Measurements from ENCODE around the gene BRMS1. TPM values are rescaled to one million over a fixed set of nuclear protein-coding genes. Genes with fewer than 3 reads are reported as not detected.

Gene BRMS1
- polyA plus RNA-seq, 1 donor (not counting 4 experiments of a cell fraction or from before 2014, with no cell fraction given) = 61.4 TPM

DNA sequence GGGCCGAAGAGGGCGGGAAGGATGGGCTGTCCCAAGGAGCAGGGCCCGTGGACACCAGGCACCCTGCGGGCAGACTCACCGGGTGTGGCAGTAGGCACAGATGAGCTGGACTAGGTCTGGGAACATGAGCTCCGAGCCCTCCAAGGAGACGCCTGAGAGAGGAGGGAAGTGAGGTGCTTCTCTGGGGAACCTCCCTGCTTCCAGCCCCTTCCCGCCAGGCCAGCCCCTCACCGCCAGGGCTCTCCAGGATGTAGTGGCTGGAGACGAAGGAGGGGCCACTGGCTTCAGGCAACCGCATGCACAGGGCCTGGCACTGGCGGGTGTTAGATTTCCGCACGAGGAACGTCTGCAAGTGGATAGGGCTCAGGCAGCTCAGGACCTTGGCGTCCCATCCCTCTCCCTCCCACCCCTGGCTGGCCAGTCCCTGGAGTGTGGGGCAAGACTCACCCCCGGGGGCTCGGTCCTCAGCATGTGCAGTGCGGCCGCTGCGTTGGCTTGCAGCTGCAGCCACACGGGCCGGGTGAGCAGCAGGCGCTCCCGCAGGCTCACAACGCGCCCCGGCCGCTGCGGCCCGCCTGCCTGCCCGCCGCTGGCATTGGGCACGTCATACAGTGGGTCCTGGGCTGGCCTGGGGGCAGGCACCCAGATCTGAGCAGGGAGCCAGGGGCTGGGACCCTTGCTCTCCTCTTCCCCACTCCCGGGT is 9.2 kb downstream of the BRMS1 start:
- Histone ChIP-seq H3K27me3 (ENCODE audit: control insufficient read depth, extremely low read depth, insufficient read depth, low read length) (no peaks in the 10 kb centered on the region), H3K9ac (ENCODE audit: control insufficient read depth, extremely low read depth, insufficient read depth, low read length) (peak overlapping the region; percentile 85), H3K9me1 (ENCODE audit: control insufficient read depth, extremely low read depth, insufficient read depth, low read length) (peaks cover 6% of the 10 kb centered on the region), H3K9me3 (ENCODE audit: control insufficient read depth, low read depth, low read length) (no peaks in the 10 kb centered on the region), H3K27ac (ENCODE audit: control insufficient read depth, insufficient read depth, low read length) (peak overlapping the region; percentile 97), H3K79me2 (ENCODE audit: control insufficient read depth, insufficient read depth, low read length) (peaks cover 22% of the 10 kb centered on the region), H3K4me2 (ENCODE audit: control insufficient read depth, extremely low read depth, insufficient read depth, low read depth, low read length) (peak overlapping the region; percentile 95), H4K20me1 (ENCODE audit: control insufficient read depth, extremely low read depth, insufficient read depth, low read length) (peaks cover 3% of the 10 kb centered on the region), H3K36me3 (ENCODE audit: control insufficient read depth in 2 of 2, extremely low read depth in 1 of 2, insufficient read depth in 2 of 2, low read length in 2 of 2) (peaks cover 30 to 53% of the 10 kb centered on the region in 2 experiments), H3K4me3 (ENCODE audit: control insufficient read depth in 2 of 3, extremely low read depth in 1 of 3, insufficient read depth in 2 of 3, low read depth in 1 of 3, low read length in 3 of 3) (peak overlapping the region; percentile 60 to 78 (median 78)), H2AFZ (ENCODE audit: control insufficient read depth, low read length) (no peak overlapping the region), H3K4me1 (ENCODE audit: control insufficient read depth, extremely low read depth, insufficient read depth, low read length) (peaks cover 49% of the 10 kb centered on the region)
- TF ChIP-seq EZH2 (IDR thresholded peaks at IDR 0.05; ENCODE audit: low read length) (no peak), CTCF (optimal IDR thresholded peaks at IDR 0.05 in 1 of 3, IDR thresholded peaks at IDR 0.05 in 1 of 3, conservative IDR thresholded peaks at IDR 0.05 in 1 of 3; ENCODE audit: extremely low read depth in 1 of 3, insufficient read depth in 2 of 3, low read length in 3 of 3) (no peak)
- dilution Hi-C loops (cut with MboI; ENCODE audit: extremely low pct_ligation_motif_present, low sequenced_read_pairs) = no loop called here
- FAIRE-seq = peak; percentile 32
- no peak for DNase-seq (ENCODE audit: low read depth, low spot score)

GRCh38 chr11:66334605-66335442 is 10.1 kb downstream of the BRMS1 start:
- Histone ChIP-seq H3K9me1 (ENCODE audit: control insufficient read depth, extremely low read depth, insufficient read depth, low read length) (peaks cover 6% of the 10 kb centered on the region), H3K9ac (ENCODE audit: control insufficient read depth, extremely low read depth, insufficient read depth, low read length) (peak overlapping the region; percentile 85), H3K4me3 (ENCODE audit: control insufficient read depth in 2 of 3, extremely low read depth in 1 of 3, insufficient read depth in 2 of 3, low read depth in 1 of 3, low read length in 3 of 3) (peak overlapping the region; percentile 60 to 78 (median 78)), H3K79me2 (ENCODE audit: control insufficient read depth, insufficient read depth, low read length) (peaks cover 22% of the 10 kb centered on the region), H4K20me1 (ENCODE audit: control insufficient read depth, extremely low read depth, insufficient read depth, low read length) (peaks cover 3% of the 10 kb centered on the region), H3K4me2 (ENCODE audit: control insufficient read depth, extremely low read depth, insufficient read depth, low read depth, low read length) (peak overlapping the region; percentile 95), H3K36me3 (ENCODE audit: control insufficient read depth in 2 of 2, extremely low read depth in 1 of 2, insufficient read depth in 2 of 2, low read length in 2 of 2) (peaks cover 26 to 46% of the 10 kb centered on the region in 2 experiments), H3K27me3 (ENCODE audit: control insufficient read depth, extremely low read depth, insufficient read depth, low read length) (no peaks in the 10 kb centered on the region), H3K27ac (ENCODE audit: control insufficient read depth, insufficient read depth, low read length) (peak overlapping the region; percentile 97), H3K4me1 (ENCODE audit: control insufficient read depth, extremely low read depth, insufficient read depth, low read length) (peaks cover 49% of the 10 kb centered on the region), H2AFZ (ENCODE audit: control insufficient read depth, low read length) (no peak overlapping the region), H3K9me3 (ENCODE audit: control insufficient read depth, low read depth, low read length) (no peaks in the 10 kb centered on the region)
- FAIRE-seq (no peak), DNase-seq (ENCODE audit: low read depth, low spot score) (no peak)
- no peak for TF ChIP-seq EZH2 (IDR thresholded peaks at IDR 0.05; ENCODE audit: low read length)
- peak in 1 of 3 experiments; percentile 15 for TF ChIP-seq CTCF (optimal IDR thresholded peaks at IDR 0.05 in 1 of 3, IDR thresholded peaks at IDR 0.05 in 1 of 3, conservative IDR thresholded peaks at IDR 0.05 in 1 of 3; ENCODE audit: extremely low read depth in 1 of 3, insufficient read depth in 2 of 3, low read length in 3 of 3)
- dilution Hi-C loops (cut with MboI; ENCODE audit: extremely low pct_ligation_motif_present, low sequenced_read_pairs) = no loop called here
